ENCODE data around the gene GMPR.

GMPR gene

DNA sequence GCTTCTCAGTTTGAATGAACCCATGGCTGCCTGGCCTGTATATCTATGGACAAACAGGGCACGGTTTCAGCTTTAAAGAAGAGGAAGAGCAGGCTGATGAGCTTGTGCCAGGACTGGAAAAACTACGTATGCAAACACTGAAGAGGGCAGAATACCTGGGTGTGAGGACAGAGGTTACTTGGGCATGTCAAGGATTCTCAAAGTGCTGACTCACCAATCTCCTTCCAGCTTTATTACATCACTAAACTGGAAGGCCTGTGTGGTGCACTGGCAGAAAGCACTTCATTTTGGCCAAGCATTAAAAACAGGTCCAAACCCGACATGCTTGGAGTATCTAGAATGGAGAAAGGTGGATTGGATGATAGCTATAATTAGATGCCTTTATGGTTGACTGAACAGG, 95.2 kb downstream of the GMPR start:
- no peak for DNase-seq

DNA sequence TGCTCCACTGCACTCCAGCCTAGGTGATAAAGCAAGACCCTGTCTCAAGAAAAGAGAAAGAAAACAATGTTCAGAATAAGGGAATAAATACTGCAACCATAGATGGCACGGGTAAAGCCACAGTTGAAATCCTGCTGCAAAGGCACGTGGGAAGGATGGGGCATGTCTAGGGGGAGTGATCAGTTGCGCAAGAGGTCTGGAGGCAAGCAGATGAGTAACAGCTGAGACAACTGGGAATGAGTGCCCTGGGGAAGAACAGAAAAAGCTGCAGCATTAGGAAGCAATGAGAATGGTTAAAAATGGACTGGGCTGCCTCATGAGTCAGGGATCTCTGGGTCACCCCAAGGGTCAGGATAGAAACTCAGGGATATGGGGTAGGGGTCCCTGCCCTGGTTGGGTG, 96.3 kb downstream of the GMPR start:
- no peak for DNase-seq

DNA sequence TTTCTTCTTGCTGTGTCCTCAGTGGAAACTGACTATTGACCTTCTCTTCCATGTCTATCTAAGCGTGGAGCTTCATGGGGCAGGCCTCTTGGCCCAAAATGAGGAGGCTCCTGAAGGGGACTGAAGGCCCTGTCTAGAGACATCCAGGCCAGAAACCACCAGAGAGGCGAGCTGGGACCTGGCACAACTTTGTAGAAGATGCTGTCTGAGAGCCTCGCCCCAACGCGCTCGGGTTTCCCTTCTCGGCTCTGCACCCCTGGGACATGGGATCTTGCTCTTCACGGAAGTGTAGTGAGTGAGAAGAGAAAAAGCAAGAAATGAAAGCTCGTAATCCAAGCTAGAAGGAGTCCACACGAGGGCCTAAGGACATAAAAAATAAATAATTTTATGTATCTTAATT, 96.8 kb downstream of the GMPR start:
- no peak for DNase-seq

DNA sequence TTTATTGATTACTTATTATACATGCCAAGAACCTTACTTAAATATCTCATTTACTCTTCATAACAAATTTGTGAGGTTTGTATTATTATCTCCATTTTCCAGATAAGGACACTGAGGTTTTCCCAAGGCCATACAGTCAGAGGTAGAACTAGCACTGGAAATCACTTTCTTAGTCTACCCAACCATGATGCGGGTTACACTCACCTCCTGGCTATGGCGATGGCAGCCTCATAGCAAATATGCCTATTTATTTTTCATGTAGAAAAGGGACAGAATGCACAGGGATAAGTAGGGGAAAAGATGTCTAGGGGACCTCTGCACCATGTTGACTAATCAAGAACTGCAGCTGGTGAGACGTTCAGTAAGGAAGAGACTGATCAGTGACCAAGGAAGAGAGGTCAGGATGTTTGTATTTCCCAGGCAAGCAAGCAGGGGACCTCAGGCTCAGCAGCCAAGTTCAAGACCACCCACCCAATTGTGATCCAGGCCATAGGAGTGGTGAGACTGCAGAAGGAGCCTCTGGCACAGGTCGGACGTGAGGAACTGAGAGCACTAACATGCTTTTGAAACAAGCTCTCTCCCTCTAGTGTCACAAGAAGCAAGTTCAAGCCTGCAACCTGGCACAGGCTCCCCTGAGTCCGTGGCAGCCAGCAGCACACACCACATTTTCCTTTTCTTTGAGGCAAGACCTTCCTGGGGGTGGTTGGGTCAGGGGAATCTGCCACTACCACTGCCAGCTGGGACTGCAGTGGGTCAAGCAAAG, 97.8 kb downstream of the GMPR start:
- no peak for DNase-seq

DNA sequence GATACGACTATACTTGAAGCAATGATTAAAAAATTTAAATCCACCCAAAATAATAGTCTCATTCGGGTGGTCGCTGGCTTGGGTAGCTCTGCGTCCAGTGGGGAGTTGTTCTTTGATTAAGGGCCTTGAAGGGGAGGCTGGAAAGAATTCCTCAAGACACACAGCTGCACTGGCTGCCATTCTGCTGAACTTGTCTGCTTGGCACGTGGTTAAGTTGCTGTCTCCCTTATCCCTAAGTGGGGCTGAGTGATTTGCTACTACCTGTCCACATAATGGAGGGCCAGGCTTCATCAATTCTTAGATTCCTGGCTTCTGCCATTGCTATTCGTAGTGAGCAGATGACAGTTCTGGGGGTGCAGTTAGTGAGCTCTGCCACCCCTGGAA, 98.5 kb downstream of the GMPR start:
- DNase-seq = no peak

DNA sequence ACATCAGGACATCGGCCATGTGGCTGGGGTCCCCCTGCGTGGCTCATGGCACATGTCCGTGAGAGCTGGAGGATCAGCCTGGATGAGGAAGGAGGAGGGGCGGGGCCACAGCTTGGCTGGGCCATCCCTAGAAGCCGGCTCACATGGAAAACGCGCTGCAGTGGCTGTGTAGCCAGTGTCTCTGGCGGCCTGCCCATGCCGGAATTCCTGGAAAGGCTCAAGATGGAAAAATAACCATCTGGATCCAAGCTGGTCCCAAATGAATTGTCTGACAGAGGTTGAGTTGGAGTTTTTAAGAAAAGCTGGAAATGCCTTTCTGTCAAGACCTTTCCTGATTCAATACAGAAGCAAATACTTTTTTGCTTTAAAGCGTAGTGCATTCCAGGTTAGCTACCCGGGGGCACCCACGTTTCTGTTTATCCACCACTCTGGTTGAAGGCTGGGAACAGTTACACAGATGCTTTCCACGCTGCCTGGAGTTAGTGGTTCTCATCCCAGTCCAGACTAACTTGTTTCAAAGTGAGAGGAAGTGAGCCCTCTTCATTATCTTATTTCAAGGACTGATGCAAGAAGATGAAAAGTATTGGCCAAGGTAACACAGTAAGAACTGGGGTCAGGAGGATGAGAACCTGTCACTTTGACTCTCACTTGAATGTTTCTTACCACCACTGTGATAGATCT, 99.0 kb downstream of the GMPR start:
- DNase-seq = no peak

DNA sequence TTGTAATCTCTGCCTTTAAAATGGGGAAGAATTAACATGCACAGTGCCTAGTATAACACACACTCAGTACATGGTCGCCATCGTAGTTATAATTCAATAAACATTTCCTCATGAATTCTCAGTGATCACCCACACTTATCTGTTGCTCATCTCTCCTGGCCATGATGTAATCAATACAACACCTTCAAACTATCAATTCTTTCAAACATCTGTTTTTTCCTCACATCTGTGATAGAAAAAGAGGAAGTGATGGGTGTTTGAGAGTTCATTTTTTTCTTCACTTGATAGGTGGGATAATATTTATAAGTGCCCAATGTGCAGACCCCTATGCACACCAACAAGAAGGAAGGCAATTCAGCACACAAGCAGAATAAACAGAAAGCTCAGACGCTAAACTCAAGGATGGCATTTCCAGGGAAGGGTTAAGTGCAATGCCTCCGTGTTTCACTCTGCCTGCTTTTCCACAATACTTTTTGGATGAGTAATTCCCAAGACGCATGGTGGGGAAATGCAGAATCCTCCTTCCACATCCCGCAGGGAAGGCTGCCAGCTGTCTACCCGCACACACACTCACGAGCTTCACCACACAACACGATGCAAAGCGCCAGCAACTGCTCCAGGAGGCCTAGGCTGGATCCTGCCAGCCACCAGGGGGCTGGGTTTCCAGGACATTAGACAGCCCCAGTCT, 100.3 kb downstream of the GMPR start:
- DNase-seq = no peak

DNA sequence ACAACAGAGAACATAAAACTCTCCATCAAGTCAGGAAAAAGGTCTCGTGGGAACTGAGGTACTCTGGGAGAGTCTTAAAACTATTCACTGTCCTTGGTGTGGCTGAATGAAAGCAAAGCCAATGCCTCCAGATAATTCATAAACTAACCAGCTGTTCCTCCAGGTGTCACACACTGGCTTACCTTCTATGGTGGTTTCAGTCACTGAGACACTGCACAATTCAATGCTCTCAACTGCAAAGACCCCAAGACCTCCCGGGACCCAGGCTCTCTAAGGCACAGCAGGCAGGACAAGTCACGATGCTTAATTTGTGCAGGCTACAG, 100.8 kb downstream of the GMPR start:
- DNase-seq = no peak

DNA sequence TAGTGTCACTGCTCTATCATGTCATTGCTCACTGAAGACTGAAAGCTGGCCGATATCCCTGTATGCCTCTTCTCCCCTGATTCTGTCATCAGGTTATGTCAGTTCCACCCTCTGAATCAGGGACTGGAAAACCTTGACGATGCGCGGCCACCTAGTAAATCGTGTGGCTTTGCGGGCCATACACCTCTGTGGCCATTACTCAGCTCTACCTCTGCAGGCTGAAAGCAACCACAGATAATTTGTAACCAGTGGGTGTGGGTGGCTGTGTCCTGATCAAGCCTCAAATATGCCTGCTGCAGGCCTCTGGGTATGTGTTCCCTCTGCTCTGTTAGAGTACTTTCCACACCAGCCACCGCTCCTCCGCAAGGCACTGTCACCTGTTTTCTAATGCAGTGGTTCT, 105.2 kb downstream of the GMPR start:
- DNase-seq = no peak

DNA sequence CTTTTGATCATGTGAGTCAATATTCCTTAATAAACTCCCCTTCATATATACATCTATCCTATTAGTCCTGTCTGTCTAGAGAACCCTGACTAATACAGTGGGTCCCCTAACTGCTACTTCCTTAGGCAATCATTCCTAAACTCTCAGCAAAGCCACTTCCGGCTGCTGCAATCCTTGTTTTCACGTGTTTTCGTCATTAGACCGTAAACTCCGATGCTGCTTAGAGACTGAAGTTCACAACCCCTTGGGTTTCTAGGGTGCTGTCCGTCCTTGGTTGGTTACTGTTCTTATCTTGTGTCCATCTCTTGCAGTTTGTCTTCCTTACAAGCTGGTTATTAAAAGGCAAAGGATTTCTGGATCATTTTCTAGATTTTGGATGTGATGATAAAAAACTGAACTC, 106.4 kb downstream of the GMPR start:
- DNase-seq = no peak
